Brain microvascular endothelial cell (primary cell): ENCODE results near the gene KRTAP4-9.
"Not testable (repeated sequence)": the region's sequence is repeated elsewhere in the genome, so short reads cannot be mapped to it uniquely, and the experiment has no call there.

Source experiments
- DNase-seq: peaks from one replicate; pipeline ENCODE4 v3.0.0-alpha.2; 2020
- H3K27ac ChIP-seq: fragments of 250-450 bp; sonication (Bioruptor Pico); 2 replicates; pipeline ENCODE4 v1.5.1; 2020; ENCODE audit warnings: mild to moderate bottlenecking, moderate library complexity
- H3K27me3 ChIP-seq: fragments of 250-450 bp; sonication (Bioruptor Pico); replicated peaks from 2 replicates; pipeline ENCODE4 v1.5.1; 2020; ENCODE audit warnings: mild to moderate bottlenecking
- H3K36me3 ChIP-seq: fragments of 250-450 bp; sonication (Bioruptor Pico); replicated peaks from 2 replicates; pipeline ENCODE4 v1.5.1; 2020; ENCODE audit warnings: mild to moderate bottlenecking
- H3K4me3 ChIP-seq: 2 replicates; pipeline ENCODE4 v1.5.1; 2011; ENCODE audit warnings: low read depth, mild to moderate bottlenecking, control low read depth, low read length, moderate library complexity
- in situ Hi-C: cut with HindIII; loops from 2 replicates; pipeline ENCODE4 v1.10.0; 2017; ENCODE audit warnings: low sequenced_read_pairs, low pct_ligation_motif_present
- TF ChIP-seq, protein P1 (sequence below): IDR thresholded peaks from 2 replicates; pipeline ENCODE4 v1.5.1; 2011; ENCODE audit warnings: low read depth, mild to moderate bottlenecking, moderate library complexity, low read length, control low read depth, inconsistent platforms; ENCODE audit errors: missing control alignments

KRTAP4-9 gene

DNA sequence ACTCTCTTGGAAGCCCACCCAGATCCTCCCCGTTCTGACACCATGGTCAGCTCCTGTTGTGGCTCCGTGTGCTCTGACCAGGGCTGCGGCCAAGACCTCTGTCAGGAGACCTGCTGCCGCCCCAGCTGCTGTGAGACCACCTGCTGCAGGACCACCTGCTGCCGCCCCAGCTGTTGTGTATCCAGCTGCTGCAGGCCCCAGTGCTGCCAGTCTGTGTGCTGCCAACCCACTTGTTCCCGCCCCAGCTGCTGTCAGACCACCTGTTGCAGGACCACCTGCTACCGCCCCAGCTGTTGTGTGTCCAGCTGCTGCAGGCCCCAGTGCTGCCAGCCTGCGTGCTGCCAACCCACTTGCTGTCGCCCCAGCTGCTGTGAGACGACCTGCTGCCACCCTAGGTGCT, at the start of gene KRTAP4-9:
Gene KRTAP4-9, plus strand, starts transcription at position 43 of the 400 bp plus-strand sequence. Its CDS starts 0 bp downstream, at position 43.
- H3K4me3 ChIP-seq, DNase-seq, H3K27ac ChIP-seq, H3K36me3 ChIP-seq, in situ Hi-C loops, H3K27me3 ChIP-seq: not testable (repeated sequence)

DNA sequence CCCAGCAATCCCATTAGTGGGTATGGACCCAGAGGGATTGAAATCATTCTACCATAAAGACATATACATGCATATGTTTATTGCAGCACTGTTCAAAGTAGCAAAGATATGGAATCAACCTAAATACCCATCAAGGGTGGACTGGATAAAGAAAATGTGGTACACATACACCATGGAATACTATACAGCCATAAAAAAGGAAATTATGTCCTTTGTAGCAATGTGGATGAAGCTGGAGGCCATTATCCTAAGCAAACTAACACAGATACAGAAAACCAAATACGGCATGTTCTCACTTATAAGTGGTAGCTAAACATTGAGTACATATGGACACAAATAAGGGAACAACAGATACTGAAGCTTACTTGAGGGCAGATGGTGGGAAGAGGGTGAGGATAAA, 47.6 kb upstream of the KRTAP4-9 start:
- no peak for DNase-seq
- Histone ChIP-seq H3K4me3 (no peak overlapping the region), H3K27me3 (no peaks in the 10 kb centered on the region), H3K36me3 (no peaks in the 10 kb centered on the region), H3K27ac (no peak overlapping the region)
- TF ChIP-seq, protein P1, sequence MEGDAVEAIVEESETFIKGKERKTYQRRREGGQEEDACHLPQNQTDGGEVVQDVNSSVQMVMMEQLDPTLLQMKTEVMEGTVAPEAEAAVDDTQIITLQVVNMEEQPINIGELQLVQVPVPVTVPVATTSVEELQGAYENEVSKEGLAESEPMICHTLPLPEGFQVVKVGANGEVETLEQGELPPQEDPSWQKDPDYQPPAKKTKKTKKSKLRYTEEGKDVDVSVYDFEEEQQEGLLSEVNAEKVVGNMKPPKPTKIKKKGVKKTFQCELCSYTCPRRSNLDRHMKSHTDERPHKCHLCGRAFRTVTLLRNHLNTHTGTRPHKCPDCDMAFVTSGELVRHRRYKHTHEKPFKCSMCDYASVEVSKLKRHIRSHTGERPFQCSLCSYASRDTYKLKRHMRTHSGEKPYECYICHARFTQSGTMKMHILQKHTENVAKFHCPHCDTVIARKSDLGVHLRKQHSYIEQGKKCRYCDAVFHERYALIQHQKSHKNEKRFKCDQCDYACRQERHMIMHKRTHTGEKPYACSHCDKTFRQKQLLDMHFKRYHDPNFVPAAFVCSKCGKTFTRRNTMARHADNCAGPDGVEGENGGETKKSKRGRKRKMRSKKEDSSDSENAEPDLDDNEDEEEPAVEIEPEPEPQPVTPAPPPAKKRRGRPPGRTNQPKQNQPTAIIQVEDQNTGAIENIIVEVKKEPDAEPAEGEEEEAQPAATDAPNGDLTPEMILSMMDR = no peak
- in situ Hi-C loops = no loop called here

DNA sequence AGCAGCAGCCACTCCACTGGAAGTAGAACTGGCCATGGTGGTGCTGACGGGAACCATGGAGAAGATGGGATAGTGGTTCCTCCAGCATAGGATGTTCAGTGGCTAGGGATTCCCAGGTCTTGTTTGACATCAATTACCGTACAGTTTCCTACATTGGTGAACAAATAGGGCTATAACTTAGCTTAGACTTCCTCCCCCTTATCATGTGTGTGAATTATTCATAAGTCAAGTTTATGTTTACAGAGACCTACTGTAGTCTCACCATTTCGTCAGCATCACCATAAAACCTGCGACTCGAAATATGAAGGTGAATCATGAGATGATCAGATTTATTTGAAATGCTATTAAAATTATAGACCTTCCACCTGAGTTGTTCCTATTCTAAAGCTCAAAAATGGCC, 46.4 kb upstream of the KRTAP4-9 start:
- no peak for DNase-seq
- in situ Hi-C loops = no loop called here
- no peaks in the 10 kb centered on the region for H3K27me3 ChIP-seq

DNA sequence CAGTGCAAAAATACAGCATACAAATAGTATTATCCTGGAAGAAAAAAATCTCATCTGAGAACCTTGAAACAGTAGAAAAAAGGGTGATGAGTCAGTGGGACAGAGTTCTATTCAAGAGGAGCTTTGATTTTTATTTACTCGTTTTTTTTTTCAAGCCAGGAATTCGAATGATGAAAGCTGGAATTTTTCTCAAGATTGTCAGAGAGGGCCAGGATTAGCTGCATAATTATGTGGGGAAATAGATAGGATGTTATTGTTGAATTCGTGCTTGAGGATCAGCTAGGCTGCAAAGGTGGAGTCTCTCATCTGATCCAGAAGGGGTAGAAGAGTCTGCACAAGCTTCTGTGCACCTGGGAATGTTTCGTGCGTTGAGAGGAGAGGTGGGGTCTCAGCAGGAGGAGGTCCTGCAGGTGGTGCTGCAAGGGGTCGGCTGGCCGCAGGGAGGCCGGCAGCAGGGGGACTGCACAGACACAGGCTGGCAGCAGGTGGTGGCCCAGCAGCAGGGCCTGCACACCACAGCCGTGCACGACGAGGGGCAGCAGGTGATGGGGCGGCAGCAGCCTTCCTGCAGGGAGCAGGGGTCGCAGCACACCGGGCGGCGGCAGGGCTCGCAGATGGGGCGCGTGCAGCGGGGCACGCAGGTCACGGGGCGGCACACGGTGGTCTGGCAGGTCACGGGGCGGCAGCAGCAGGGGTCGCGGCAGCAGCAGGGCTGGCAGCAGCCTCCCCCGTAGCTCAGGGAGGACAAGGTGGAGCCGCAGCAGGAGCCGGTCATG, 45.7 kb upstream of the KRTAP4-9 start:
- H3K4me3 ChIP-seq, in situ Hi-C loops, H3K36me3 ChIP-seq, H3K27me3 ChIP-seq: not testable (repeated sequence)
- DNase-seq = peak; percentile 51
- peak overlapping the region; percentile 89 for H3K27ac ChIP-seq

More for the DNA sequence above, 46.4 kb upstream of the KRTAP4-9 start:
- Histone ChIP-seq H3K36me3 (no peaks in the 10 kb centered on the region), H3K27ac (peak overlapping the region; percentile 71), H3K4me3 (no peak overlapping the region)
- TF ChIP-seq, protein P1 = no peak

DNA sequence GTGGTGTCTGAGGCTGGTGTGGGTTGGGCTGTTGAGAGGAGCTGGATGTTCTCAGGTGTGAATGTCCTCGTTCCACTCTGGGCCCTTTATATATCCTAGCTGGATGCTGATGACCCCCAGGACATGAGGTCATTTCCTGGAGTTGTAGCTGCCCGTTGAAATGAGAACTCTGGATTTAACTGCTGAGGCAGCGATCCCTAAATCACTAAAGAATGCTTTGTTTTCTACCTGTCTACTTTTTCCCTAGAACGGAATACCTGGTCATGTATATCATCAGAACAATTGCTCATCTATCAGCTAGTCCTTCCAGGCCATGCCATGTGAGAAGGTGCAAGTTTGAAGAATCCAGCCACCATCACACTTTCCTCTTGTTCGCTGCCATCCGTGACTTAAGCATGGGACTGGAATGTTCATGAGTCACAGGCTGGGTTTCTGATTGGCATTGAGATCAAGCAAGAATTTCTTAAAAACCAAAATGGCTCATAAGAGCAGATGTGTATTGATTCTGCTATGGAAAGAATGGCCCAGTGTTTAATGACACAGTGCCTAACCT, 45.1 kb upstream of the KRTAP4-9 start, which contains the start of gene KRTAP2-3:
Gene KRTAP2-3, minus strand, starts transcription at position 63 of the 553 bp plus-strand sequence. CDS start 64 bp downstream, outside the sequence.
- Histone ChIP-seq H3K36me3 (no peaks in the 10 kb centered on the region), H3K27ac (peak within 1 kb of the TSS; percentile 89), H3K27me3 (no peaks in the 10 kb centered on the region), H3K4me3 (no peak within 1 kb of the TSS)
- peak; percentile 89 for DNase-seq
- TF ChIP-seq, protein P1 = no peak
- in situ Hi-C loops = no loop called here

DNA sequence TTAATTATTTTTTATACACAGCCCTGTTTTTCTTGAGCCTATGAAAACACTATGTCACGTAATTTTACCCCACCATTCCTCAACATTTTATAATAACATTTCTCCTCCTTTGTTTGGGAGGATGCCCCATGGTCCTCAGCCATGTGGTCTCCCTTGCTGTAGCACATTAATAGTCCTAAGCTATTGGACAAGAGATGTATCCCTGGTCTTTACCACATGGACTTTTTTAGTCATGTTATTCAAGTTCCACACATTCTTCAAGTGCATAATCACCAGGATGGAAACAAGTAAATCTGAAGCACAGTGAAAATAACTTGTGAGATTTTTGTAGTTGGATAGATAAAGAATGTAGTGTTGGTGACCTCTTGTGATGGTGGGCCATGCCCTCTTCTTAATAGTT, 43.2 kb upstream of the KRTAP4-9 start:
- in situ Hi-C loops = no loop called here
- H3K27ac ChIP-seq = peak overlapping the region; percentile 89
- no peaks in the 10 kb centered on the region for H3K36me3 ChIP-seq
- H3K27me3 ChIP-seq = no peaks in the 10 kb centered on the region
- H3K4me3 ChIP-seq = no peak overlapping the region
- DNase-seq = peak; percentile 75
- TF ChIP-seq, protein P1 = no peak
